Trophoblast cell (in vitro differentiated cells and primary cell): ENCODE results near the gene CPA4.
A peak's percentile ranks its signal among the peaks of the same experiment; 100 is the strongest.
"Not testable (repeated sequence)": the region's sequence is repeated elsewhere in the genome, so short reads cannot be mapped to it uniquely, and the experiment has no call there.

Source experiments
- DNase-seq, 2 donors: peaks; one replicate each; pipeline ENCODE4 v3.0.0-alpha.2; 2016
- H2AFZ ChIP-seq: 2 replicates; pipeline ENCODE4 v1.6.1; 2013; ENCODE audit warnings: low read length, moderate library complexity, mild to moderate bottlenecking; ENCODE audit not compliant: insufficient read depth, poor library complexity
- H2AK5ac ChIP-seq: 2 replicates; pipeline ENCODE4 v1.6.1; 2013; ENCODE audit warnings: mild to moderate bottlenecking, low read length
- H2BK120ac ChIP-seq: 2 replicates; pipeline ENCODE4 v1.6.1; 2013; ENCODE audit warnings: low read length, mild to moderate bottlenecking, moderate library complexity; ENCODE audit not compliant: insufficient read depth, poor library complexity
- H2BK12ac ChIP-seq: 2 replicates; pipeline ENCODE4 v1.6.1; 2013; ENCODE audit warnings: mild to moderate bottlenecking, low read length, moderate library complexity
- H2BK5ac ChIP-seq: 2 replicates; pipeline ENCODE4 v1.6.1; 2013; ENCODE audit warnings: low read length, low read depth, moderate library complexity, mild to moderate bottlenecking; ENCODE audit not compliant: poor library complexity
- H3K14ac ChIP-seq: 2 replicates; pipeline ENCODE4 v1.6.1; 2013; ENCODE audit warnings: mild to moderate bottlenecking, low read length
- H3K18ac ChIP-seq: 2 replicates; pipeline ENCODE4 v1.6.1; 2013; ENCODE audit warnings: mild to moderate bottlenecking, low read length
- H3K23ac ChIP-seq: 2 replicates; pipeline ENCODE4 v1.6.1; 2013; ENCODE audit warnings: low read length
- H3K27ac ChIP-seq: 2 replicates; pipeline ENCODE4 v1.5.1; 2013; ENCODE audit warnings: low read depth, mild to moderate bottlenecking, inconsistent platforms, low read length, moderate library complexity
- H3K27me3 ChIP-seq: 2 replicates; pipeline ENCODE4 v1.6.1; 2013; ENCODE audit warnings: inconsistent platforms, mild to moderate bottlenecking, low read length, moderate library complexity; ENCODE audit not compliant: insufficient read depth
- H3K36me3 ChIP-seq, 2 experiments: 1 replicate in 1 of 2; 2 replicates in 1 of 2; pipeline ENCODE4 v1.6.1; 2013; ENCODE audit warnings: low read length in 2 of 2, mild to moderate bottlenecking in 2 of 2, moderate library complexity in 1 of 2; ENCODE audit not compliant: insufficient read depth in 2 of 2, control insufficient read depth in 1 of 2
- H3K4ac ChIP-seq: 2 replicates; pipeline ENCODE4 v1.6.1; 2013; ENCODE audit warnings: low read depth, mild to moderate bottlenecking, low read length, moderate library complexity
- H3K4me1 ChIP-seq, 2 experiments: 1 replicate in 1 of 2; 2 replicates in 1 of 2; pipeline ENCODE4 v1.6.1; 2013; ENCODE audit warnings: low read length in 2 of 2, mild to moderate bottlenecking in 2 of 2, moderate library complexity in 1 of 2; ENCODE audit not compliant: insufficient read depth in 2 of 2, control insufficient read depth in 1 of 2
- H3K4me2 ChIP-seq: 2 replicates; pipeline ENCODE4 v1.6.1; 2013; ENCODE audit warnings: inconsistent platforms, mild to moderate bottlenecking, low read length, moderate library complexity
- H3K4me3 ChIP-seq: 2 replicates; pipeline ENCODE4 v1.5.1; 2013; ENCODE audit warnings: mild to moderate bottlenecking, low read depth, low read length, inconsistent platforms
- H3K79me1 ChIP-seq: one replicate; pipeline ENCODE4 v1.6.1; 2013; ENCODE audit warnings: low read length
- H3K79me2 ChIP-seq: 2 replicates; pipeline ENCODE4 v1.6.1; 2013; ENCODE audit warnings: low read length, mild to moderate bottlenecking; ENCODE audit not compliant: control insufficient read depth, insufficient read depth, poor library complexity
- H3K9ac ChIP-seq: 2 replicates; pipeline ENCODE4 v1.6.1; 2013; ENCODE audit warnings: mild to moderate bottlenecking, low read length
- H3K9me3 ChIP-seq: 2 replicates; pipeline ENCODE4 v1.6.1; 2013; ENCODE audit warnings: low read depth, mild to moderate bottlenecking, control low read depth, inconsistent platforms, low read length; ENCODE audit not compliant: insufficient read depth
- H4K12ac ChIP-seq: 2 replicates; pipeline ENCODE4 v1.6.1; 2013; ENCODE audit warnings: low read depth, mild to moderate bottlenecking, low read length, moderate library complexity
- H4K8ac ChIP-seq: 2 replicates; pipeline ENCODE4 v1.6.1; 2013; ENCODE audit warnings: low read depth, mild to moderate bottlenecking, low read length, moderate library complexity
- H4K91ac ChIP-seq: one replicate; pipeline ENCODE4 v1.6.1; 2013; ENCODE audit warnings: low read depth, mild to moderate bottlenecking, low read length, moderate library complexity
- WGBS: extraction: QIAGEN DNeasy Blood & Tissue Kit; methylation state at CpG from one replicate; pipeline ENCODE4 v1.1.7; 2013; ENCODE audit warnings: missing lambda C conversion rate; ENCODE audit not compliant: insufficient read length, insufficient coverage; ENCODE audit errors: extremely low coverage; 5-methylcytosine and 5-hydroxymethylcytosine counted together

CPA4 gene

GRCh38 chr7:130321542-130322229, 28.7 kb downstream of the CPA4 start:
- H3K27me3 ChIP-seq, H3K18ac ChIP-seq, H2BK5ac ChIP-seq, H3K9ac ChIP-seq, H2AK5ac ChIP-seq, H3K4me3 ChIP-seq, H2AFZ ChIP-seq, H3K23ac ChIP-seq, H4K8ac ChIP-seq, H4K91ac ChIP-seq, H2BK120ac ChIP-seq, H3K79me2 ChIP-seq, H3K36me3 ChIP-seq, H3K4me2 ChIP-seq, H4K12ac ChIP-seq, H3K9me3 ChIP-seq, H3K4ac ChIP-seq, DNase-seq, H3K14ac ChIP-seq, H3K27ac ChIP-seq, H3K79me1 ChIP-seq: not testable (repeated sequence)
- peak overlapping the region; percentile 1 for H2BK12ac ChIP-seq
- no CpG with 5 or more reads among the region's 3 CpGs for WGBS
- H3K4me1 ChIP-seq: peaks cover 15 to 16% of the 10 kb centered on the region in 2 experiments

DNA sequence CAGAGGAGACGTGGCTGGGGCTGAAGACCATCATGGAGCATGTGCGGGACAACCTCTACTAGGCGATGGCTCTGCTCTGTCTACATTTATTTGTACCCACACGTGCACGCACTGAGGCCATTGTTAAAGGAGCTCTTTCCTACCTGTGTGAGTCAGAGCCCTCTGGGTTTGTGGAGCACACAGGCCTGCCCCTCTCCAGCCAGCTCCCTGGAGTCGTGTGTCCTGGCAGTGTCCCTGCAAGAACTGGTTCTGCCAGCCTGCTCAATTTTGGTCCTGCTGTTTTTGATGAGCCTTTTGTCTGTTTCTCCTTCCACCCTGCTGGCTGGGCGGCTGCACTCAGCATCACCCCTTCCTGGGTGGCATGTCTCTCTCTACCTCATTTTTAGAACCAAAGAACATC, 29.7 kb downstream of the CPA4 start:
- Histone ChIP-seq H4K12ac (no peak overlapping the region), H3K27ac (no peak overlapping the region), H2BK120ac (no peak overlapping the region), H3K4ac (no peak overlapping the region), H3K79me2 (no peaks in the 10 kb centered on the region), H4K91ac (peak overlapping the region; percentile 11), H2BK12ac (peak overlapping the region; percentile 76), H3K9me3 (no peaks in the 10 kb centered on the region), H3K23ac (no peak overlapping the region), H2AK5ac (peak overlapping the region; percentile 24), H3K36me3 (no peaks in the 10 kb centered on the region), H2AFZ (no peak overlapping the region), H3K4me2 (no peak overlapping the region), H3K27me3 (no peaks in the 10 kb centered on the region), H4K8ac (peak overlapping the region; percentile 35), H3K9ac (no peak overlapping the region), H3K79me1 (peaks cover 9% of the 10 kb centered on the region), H3K4me1 (peaks cover 15 to 16% of the 10 kb centered on the region in 2 experiments), H3K18ac (no peak overlapping the region), H2BK5ac (no peak overlapping the region), H3K4me3 (no peak overlapping the region), H3K14ac (peak overlapping the region; percentile 62)
- DNase-seq: peak; percentile 4 to 30
- no CpG with 5 or more reads among the region's 7 CpGs for WGBS

DNA sequence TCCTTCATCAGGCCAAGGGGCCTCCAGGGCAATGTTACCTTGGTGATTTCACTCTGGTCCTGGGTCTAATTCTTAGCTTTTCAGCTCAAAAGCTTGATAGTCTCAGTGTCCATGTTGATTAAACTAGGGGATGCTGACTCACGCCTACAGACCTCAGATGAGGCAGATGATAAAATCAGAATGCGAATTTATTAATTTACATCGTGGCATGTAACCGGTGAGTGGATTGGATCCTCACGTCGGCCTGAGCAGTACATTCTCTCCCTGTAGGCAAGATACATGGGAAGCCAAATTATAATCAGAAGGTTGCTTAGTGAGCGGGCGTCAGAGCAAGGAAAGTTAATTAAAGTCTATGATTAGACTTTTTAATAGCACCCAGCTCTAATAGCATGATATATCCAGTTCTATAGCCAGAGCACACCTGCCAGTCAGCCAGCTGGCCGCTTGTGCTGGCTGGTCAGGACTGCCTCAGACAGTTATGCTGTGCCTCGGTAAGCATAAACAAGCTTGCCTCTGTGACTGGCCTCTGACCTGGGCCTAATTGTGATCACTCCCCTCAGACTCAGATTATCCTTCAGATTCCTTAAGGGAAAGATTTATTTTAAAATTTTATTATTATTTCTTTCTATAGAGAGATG, 31.5 kb downstream of the CPA4 start:
- peak overlapping the region; percentile 74 for H2BK12ac ChIP-seq
- H2BK120ac ChIP-seq: peak overlapping the region; percentile 43
- no peak overlapping the region for H3K4ac ChIP-seq
- no peak overlapping the region for H3K18ac ChIP-seq
- H3K4me3 ChIP-seq: no peak overlapping the region
- no peak overlapping the region for H4K8ac ChIP-seq
- WGBS: no CpG with 5 or more reads among the region's 10 CpGs
- H2AFZ ChIP-seq: no peak overlapping the region
- peaks cover 15 to 16% of the 10 kb centered on the region in 2 experiments for H3K4me1 ChIP-seq
- H4K91ac ChIP-seq: peak overlapping the region; percentile 72
- no peak overlapping the region for H3K23ac ChIP-seq
- no peak for DNase-seq
- H3K9me3 ChIP-seq: no peaks in the 10 kb centered on the region
- peak overlapping the region; percentile 40 for H2AK5ac ChIP-seq
- peaks cover 9% of the 10 kb centered on the region for H3K79me1 ChIP-seq
- no peak overlapping the region for H3K4me2 ChIP-seq
- no peak overlapping the region for H3K9ac ChIP-seq
- no peaks in the 10 kb centered on the region for H3K27me3 ChIP-seq
- H4K12ac ChIP-seq: no peak overlapping the region
- H3K27ac ChIP-seq: no peak overlapping the region
- no peak overlapping the region for H3K14ac ChIP-seq
- H3K79me2 ChIP-seq: no peaks in the 10 kb centered on the region
- no peak overlapping the region for H2BK5ac ChIP-seq
- no peaks in the 10 kb centered on the region for H3K36me3 ChIP-seq

- Histone ChIP-seq H3K27ac (no peak overlapping the region), H3K36me3 (no peaks in the 10 kb centered on the region), H2BK5ac (no peak overlapping the region), H4K8ac (no peak overlapping the region), H3K9ac (no peak overlapping the region), H3K14ac (no peak overlapping the region), H2BK120ac (no peak overlapping the region), H2AFZ (no peak overlapping the region), H2BK12ac (no peak overlapping the region), H3K4ac (no peak overlapping the region), H4K12ac (no peak overlapping the region), H3K4me2 (no peak overlapping the region), H3K23ac (no peak overlapping the region), H4K91ac (no peak overlapping the region), H3K4me3 (no peak overlapping the region), H3K18ac (no peak overlapping the region), H2AK5ac (no peak overlapping the region), H3K27me3 (no peaks in the 10 kb centered on the region), H3K9me3 (no peaks in the 10 kb centered on the region), H3K79me2 (no peaks in the 10 kb centered on the region), H3K4me1 (no peaks in the 10 kb centered on the region), H3K79me1 (no peaks in the 10 kb centered on the region)
- no CpG with 5 or more reads among the region's 3 CpGs for WGBS
- no peak for DNase-seq
Measured at GRCh38 chr7:130329681-130330080, 36.7 kb downstream of the CPA4 start.
